HCT116 (cell line): Measurements from ENCODE around the gene PPM1H. TPM values are rescaled to one million over a fixed set of nuclear protein-coding genes. Genes with fewer than 3 reads are reported as not detected.

Experiments used
- ATAC-seq: fragments of 200-7000 bp; cut with Tn5 transposase; 2 replicates; pipeline ENCODE4 v1.9.1; 2020; ENCODE audit warnings: mild to moderate bottlenecking, moderate library complexity
- BruUV-seq: library from RNA; stranded (reverse); fragments of 400-500 nt; replicated peaks from 2 replicates; lab custom pipeline; 2021; lab: Mats Ljungman, UMichigan
- CTCF ChIA-PET: fragments of 300-600 bp; sonication (Branson Sonifier 250); formaldehyde crosslinking; loops from one replicate; lab custom pipeline; 2021; ENCODE audit warnings: antibody characterized with exemption; lab: Charles Lee
- POLR2A ChIA-PET: fragments of 300-600, 350-600 bp; sonication (Branson Sonifier 250); formaldehyde crosslinking; loops from one replicate; lab custom pipeline; 2021; ENCODE audit warnings: antibody characterized with exemption; lab: Charles Lee
- RAD21 ChIA-PET, 2 experiments: fragments of 300-600 bp; sonication (Branson Sonifier 250); formaldehyde crosslinking; loops; one replicate each; lab custom pipeline; 2023; ENCODE audit warnings: low total read pairs in 2 of 2; ENCODE audit not compliant: uncharacterized antibody in 2 of 2, unreplicated experiment in 2 of 2, low non-redundant PET in 1 of 2; lab: Charles Lee
- DNase-seq: peaks from one replicate; pipeline ENCODE4 v3.0.0-alpha.2; 2010; ENCODE audit warnings: low read depth, low spot score
- H2AFZ ChIP-seq: fragments of 200-600 bp; shearing (Covaris generic), sonication (generic); 2 replicates; pipeline ENCODE4 v1.6.1; 2017; ENCODE audit warnings: low read depth, mixed run types, mixed read lengths, antibody characterized with exemption, low read length; ENCODE audit not compliant: poor library complexity, severe bottlenecking
- H3K27ac ChIP-seq: 2 replicates; pipeline ENCODE4 v1.5.1; 2012; ENCODE audit warnings: low read depth, low read length
- H3K27me3 ChIP-seq: fragments of 200-600 bp; sonication (generic); 2 replicates; pipeline ENCODE4 v1.6.1; 2016; ENCODE audit warnings: mixed run types, low read length, mixed read lengths; ENCODE audit not compliant: insufficient read depth
- H3K36me3 ChIP-seq, 2 experiments: fragments of 200-500 bp in 1 of 2; fragments of 200-600 bp in 1 of 2; sonication (Bioruptor generic) in 1 of 2; sonication (generic) in 1 of 2; 2 replicates each; pipeline versions ENCODE4 v1.5.1 to v1.6.1; 2014 to 2016; ENCODE audit warnings: low read length in 2 of 2, inconsistent platforms in 1 of 2, mixed read lengths in 1 of 2, mixed run types in 1 of 2; ENCODE audit not compliant: insufficient read depth in 2 of 2, control insufficient read depth in 1 of 2
- H3K4me1 ChIP-seq, 2 experiments: fragments of 200-600 bp in 1 of 2; sonication (generic) in 1 of 2; 2 replicates each; pipeline versions ENCODE4 v1.5.1 to v1.6.1; 2012 to 2017; ENCODE audit warnings: low read length in 2 of 2, inconsistent platforms in 1 of 2, mild to moderate bottlenecking in 1 of 2, mixed read lengths in 1 of 2, mixed run types in 1 of 2, moderate library complexity in 1 of 2; ENCODE audit not compliant: insufficient read depth in 2 of 2, control insufficient read depth in 1 of 2
- H3K4me2 ChIP-seq: fragments of 200-600 bp; sonication (generic); 2 replicates; pipeline ENCODE4 v1.6.1; 2017; ENCODE audit warnings: mixed run types, low read length, mixed read lengths
- H3K4me3 ChIP-seq, 2 experiments: fragments of 200-600 bp in 1 of 2; sonication (generic) in 1 of 2; replicated peaks in 1 of 2; 2 replicates each; pipeline ENCODE4 v1.5.1; 2011 to 2016; ENCODE audit warnings: low read length in 2 of 2, control low read depth in 1 of 2, low read depth in 1 of 2, mild to moderate bottlenecking in 1 of 2, mixed read lengths in 1 of 2, mixed run types in 1 of 2
- H3K79me2 ChIP-seq: fragments of 200-600 bp; sonication (generic); 2 replicates; pipeline ENCODE4 v1.6.1; 2017; ENCODE audit warnings: mild to moderate bottlenecking, mixed run types, low read length, moderate library complexity, mixed read lengths; ENCODE audit not compliant: insufficient read depth
- H3K9ac ChIP-seq: fragments of 200-600 bp; sonication (generic); 2 replicates; pipeline ENCODE4 v1.6.1; 2016; ENCODE audit warnings: low read length, mixed read lengths
- H3K9me2 ChIP-seq: fragments of 200-600 bp; sonication (generic), shearing (Covaris generic); 2 replicates; pipeline ENCODE4 v1.6.1; 2017; ENCODE audit warnings: mixed run types, mild to moderate bottlenecking, moderate library complexity; ENCODE audit not compliant: insufficient read depth
- H3K9me3 ChIP-seq, 2 experiments: fragments of 200-500 bp in 1 of 2; fragments of 200-600 bp in 1 of 2; sonication (Bioruptor generic) in 1 of 2; sonication (generic) in 1 of 2; 2 replicates each; pipeline ENCODE4 v1.6.1; 2014 to 2017; ENCODE audit warnings: low read length in 2 of 2, mixed read lengths in 2 of 2, inconsistent platforms in 1 of 2, low read depth in 1 of 2, mild to moderate bottlenecking in 1 of 2, mixed run types in 1 of 2, moderate library complexity in 1 of 2; ENCODE audit not compliant: control insufficient read depth in 1 of 2, insufficient read depth in 1 of 2
- H4K20me1 ChIP-seq: fragments of 200-600 bp; sonication (generic), shearing (Covaris generic); 2 replicates; pipeline ENCODE4 v1.6.1; 2017; ENCODE audit warnings: mixed run types, mild to moderate bottlenecking, moderate library complexity; ENCODE audit not compliant: insufficient read depth
- CBX3 ChIP-seq: IDR thresholded peaks from 2 replicates; pipeline ENCODE4 v1.6.1; 2012; ENCODE audit warnings: low read depth
- CEBPB ChIP-seq: IDR thresholded peaks from 2 replicates; pipeline ENCODE4 v1.6.1; 2012; ENCODE audit warnings: low read depth
- EGR1 ChIP-seq: IDR thresholded peaks from 2 replicates; pipeline ENCODE4 v1.6.1; 2012; ENCODE audit warnings: low read depth
- EZH2 ChIP-seq: fragments of 200-600 bp; sonication (generic); IDR thresholded peaks from 2 replicates; pipeline ENCODE4 v1.6.1; 2017; ENCODE audit warnings: antibody characterized with exemption, mixed run types
- FOSL1 ChIP-seq: IDR thresholded peaks from 2 replicates; pipeline ENCODE4 v1.6.1; 2012; ENCODE audit warnings: low read depth
- JUND ChIP-seq: IDR thresholded peaks from 2 replicates; pipeline ENCODE4 v1.6.1; 2012
- POLR2A ChIP-seq: IDR thresholded peaks from 2 replicates; pipeline ENCODE4 v1.7.0; 2011; ENCODE audit warnings: borderline replicate concordance; ENCODE audit not compliant: insufficient read depth, insufficient read length; ENCODE audit errors: extremely low read depth
- POLR2AphosphoS5 ChIP-seq: IDR thresholded peaks from 2 replicates; pipeline ENCODE4 v1.6.1; 2011; ENCODE audit warnings: mild to moderate bottlenecking, low read depth, low read length, moderate library complexity
- RAD21 ChIP-seq: IDR thresholded peaks from 2 replicates; pipeline ENCODE4 v1.6.1; 2012; ENCODE audit warnings: low read depth, mild to moderate bottlenecking
- SIN3A ChIP-seq: IDR thresholded peaks from 2 replicates; pipeline ENCODE4 v1.6.1; 2012; ENCODE audit warnings: low read depth
- SRF ChIP-seq: IDR thresholded peaks from 2 replicates; pipeline ENCODE4 v1.6.1; 2012; ENCODE audit warnings: low read depth
- intact Hi-C: fragments of 100-400 bp; cut with micrococcal nuclease; formaldehyde crosslinking; loops from 2 replicates; pipeline ENCODE4 v1.10.0; 2022
- total RNA-seq: library from RNA; stranded (reverse); gene quantifications from one replicate; pipeline ENCODE4 v1.2.1, GENCODE V29; 2021; ENCODE audit not compliant: unreplicated experiment
- TF ChIP-seq, protein P1 (sequence below), 3 experiments: fragments of 200-600 bp in 1 of 3; sonication (generic) in 1 of 3; IDR thresholded peaks in 2 of 3; conservative IDR thresholded peaks in 1 of 3; 2 replicates each; pipeline ENCODE4 v1.5.1; 2012 to 2017; ENCODE audit warnings: low read depth in 2 of 3, low read length in 2 of 3, antibody characterized with exemption in 1 of 3, borderline replicate concordance in 1 of 3, control low read depth in 1 of 3, mild to moderate bottlenecking in 1 of 3, mixed read lengths in 1 of 3, mixed run types in 1 of 3, moderate library complexity in 1 of 3; ENCODE audit not compliant: insufficient read depth in 1 of 3
- TF ChIP-seq, protein P2 (sequence below): IDR thresholded peaks from 2 replicates; pipeline ENCODE4 v1.6.1; 2012
- TF ChIP-seq, protein P3 (sequence below): IDR thresholded peaks from 2 replicates; pipeline ENCODE4 v1.6.1; 2012

Gene PPM1H
- total RNA-seq, 1 experiment from 2014 or later = 8.0 TPM

DNA sequence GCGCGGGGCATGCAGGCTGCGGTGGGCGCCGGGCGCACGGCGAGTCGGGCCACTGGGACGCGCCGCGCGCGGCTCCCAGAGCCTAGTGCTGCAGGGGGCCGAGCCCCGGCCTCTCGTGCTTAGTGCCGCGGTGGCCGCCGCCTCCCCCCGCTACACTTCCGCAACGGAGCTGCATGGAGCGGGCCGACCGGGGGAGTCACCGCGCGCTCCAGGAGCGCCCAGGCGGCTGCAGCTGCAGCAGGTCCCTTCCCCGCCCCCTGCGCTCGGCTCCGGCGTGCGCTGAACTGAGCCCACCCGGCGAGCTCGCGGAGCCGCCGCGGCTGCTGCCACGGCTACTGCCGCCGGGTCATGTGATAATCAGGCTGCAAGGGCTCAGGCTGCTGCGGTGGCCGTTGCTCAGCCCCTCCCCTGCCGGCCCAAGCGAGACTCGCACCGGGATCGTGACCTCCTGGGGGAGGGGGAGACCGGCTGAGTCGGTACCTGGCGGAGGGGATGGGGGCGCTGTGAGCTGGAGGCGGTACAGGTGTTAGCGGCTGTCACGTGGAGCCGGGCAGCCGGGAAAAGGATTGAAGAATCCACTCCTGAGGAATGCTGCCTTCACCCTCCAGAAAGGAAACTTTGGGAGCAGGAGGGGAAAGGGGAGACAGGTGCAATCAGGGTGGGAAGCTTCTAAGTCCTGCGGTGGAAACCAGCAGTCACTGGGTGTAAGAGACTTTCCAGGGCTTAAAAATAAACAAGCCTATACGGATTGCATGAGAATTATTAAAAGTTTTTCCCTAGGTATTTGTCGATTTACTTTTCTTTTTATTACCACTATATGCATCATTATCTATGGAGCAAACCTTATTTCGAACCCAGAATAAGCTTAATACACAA lies at the start of gene PPM1H (continued):
- TF ChIP-seq, protein P1, sequence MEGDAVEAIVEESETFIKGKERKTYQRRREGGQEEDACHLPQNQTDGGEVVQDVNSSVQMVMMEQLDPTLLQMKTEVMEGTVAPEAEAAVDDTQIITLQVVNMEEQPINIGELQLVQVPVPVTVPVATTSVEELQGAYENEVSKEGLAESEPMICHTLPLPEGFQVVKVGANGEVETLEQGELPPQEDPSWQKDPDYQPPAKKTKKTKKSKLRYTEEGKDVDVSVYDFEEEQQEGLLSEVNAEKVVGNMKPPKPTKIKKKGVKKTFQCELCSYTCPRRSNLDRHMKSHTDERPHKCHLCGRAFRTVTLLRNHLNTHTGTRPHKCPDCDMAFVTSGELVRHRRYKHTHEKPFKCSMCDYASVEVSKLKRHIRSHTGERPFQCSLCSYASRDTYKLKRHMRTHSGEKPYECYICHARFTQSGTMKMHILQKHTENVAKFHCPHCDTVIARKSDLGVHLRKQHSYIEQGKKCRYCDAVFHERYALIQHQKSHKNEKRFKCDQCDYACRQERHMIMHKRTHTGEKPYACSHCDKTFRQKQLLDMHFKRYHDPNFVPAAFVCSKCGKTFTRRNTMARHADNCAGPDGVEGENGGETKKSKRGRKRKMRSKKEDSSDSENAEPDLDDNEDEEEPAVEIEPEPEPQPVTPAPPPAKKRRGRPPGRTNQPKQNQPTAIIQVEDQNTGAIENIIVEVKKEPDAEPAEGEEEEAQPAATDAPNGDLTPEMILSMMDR (IDR thresholded peaks at IDR 0.05 in 2 of 3, conservative IDR thresholded peaks at IDR 0.05 in 1 of 3; ENCODE audit: borderline replicate concordance in 1 of 3, insufficient read depth in 1 of 3, low read depth in 2 of 3, low read length in 2 of 3) = peak; percentile 48 to 70 (median 69); a peak in 5 of 6 replicates
- TF ChIP-seq, protein P2, sequence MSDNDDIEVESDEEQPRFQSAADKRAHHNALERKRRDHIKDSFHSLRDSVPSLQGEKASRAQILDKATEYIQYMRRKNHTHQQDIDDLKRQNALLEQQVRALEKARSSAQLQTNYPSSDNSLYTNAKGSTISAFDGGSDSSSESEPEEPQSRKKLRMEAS = peak; percentile 97
- TF ChIP-seq FOSL1 = no peak
- peak; percentile 93 for TF ChIP-seq CBX3
- peak; percentile 82 for TF ChIP-seq POLR2AphosphoS5

DNA sequence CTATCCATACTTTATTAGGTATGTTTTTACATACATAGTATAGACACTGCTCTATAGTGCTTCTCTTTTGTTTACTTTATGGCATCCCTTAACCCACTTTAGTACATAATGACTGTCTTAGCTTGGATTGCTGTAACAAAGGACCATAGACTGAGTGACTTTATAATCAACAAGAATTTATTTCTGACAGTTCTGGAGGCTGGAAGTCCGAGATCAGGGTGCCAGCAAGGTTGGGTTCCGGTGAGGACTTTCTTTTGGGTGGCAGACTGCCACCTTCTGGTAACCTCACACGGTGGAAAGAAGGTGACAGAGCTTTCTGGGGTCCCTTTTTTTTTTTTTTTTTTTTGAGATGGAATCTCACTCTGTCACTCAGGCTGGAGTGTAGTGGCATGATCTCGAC lies 48.6 kb upstream of the PPM1H start:
- no peak overlapping the region for H3K9ac ChIP-seq
- CTCF ChIA-PET = interaction anchor here (0.9 kb wide), 1 partner anchor 149 kb away, joined by 3 read pairs; no protein-coding TSS in a partner anchor
- H3K9me3 ChIP-seq = no peaks in the 10 kb centered on the region
- ATAC-seq = peak; percentile 76
- H4K20me1 ChIP-seq = no peaks in the 10 kb centered on the region
- TF ChIP-seq, protein P1 (IDR thresholded peaks at IDR 0.05 in 2 of 3, conservative IDR thresholded peaks at IDR 0.05 in 1 of 3; ENCODE audit: borderline replicate concordance in 1 of 3, insufficient read depth in 1 of 3, low read depth in 2 of 3, low read length in 2 of 3) = peak; percentile 27 to 38 (median 34); a peak in 5 of 6 replicates
- no peak for TF ChIP-seq POLR2A
- no peak for TF ChIP-seq SRF
- TF ChIP-seq FOSL1 = no peak
- no peak for TF ChIP-seq JUND
- no peak for TF ChIP-seq CEBPB
- TF ChIP-seq SIN3A = no peak
- TF ChIP-seq, protein P3, sequence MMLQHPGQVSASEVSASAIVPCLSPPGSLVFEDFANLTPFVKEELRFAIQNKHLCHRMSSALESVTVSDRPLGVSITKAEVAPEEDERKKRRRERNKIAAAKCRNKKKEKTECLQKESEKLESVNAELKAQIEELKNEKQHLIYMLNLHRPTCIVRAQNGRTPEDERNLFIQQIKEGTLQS = no peak
- TF ChIP-seq RAD21 = peak; percentile 52
- no peak for TF ChIP-seq EZH2
- TF ChIP-seq EGR1 = no peak
- TF ChIP-seq, all 23 proteins: peak for 2
- Histone ChIP-seq H3K27ac (no peak overlapping the region), H3K36me3 (no peaks in the 10 kb centered on the region), H3K27me3 (no peaks in the 10 kb centered on the region), H3K4me2 (no peak overlapping the region), H3K9me2 (0 out of 2 replicates have a peak, but pooled peaks cover 1% of the 10 kb centered on the region), H3K4me3 (no peak overlapping the region), H3K4me1 (no peaks in the 10 kb centered on the region), H2AFZ (peak overlapping the region; percentile 80), H3K79me2 (no peaks in the 10 kb centered on the region)
- ChIA-PET POLR2A (no interaction called here), RAD21 (no interaction called here)
- BruUV-seq = no TSS peak
- peak; percentile 6 for DNase-seq
- intact Hi-C loops = no loop called here
